ENCODE measurements around the gene CD300H.
"Not testable (repeated sequence)": the region's sequence is repeated elsewhere in the genome, so short reads cannot be mapped to it uniquely, and the experiment has no call there.

CD300H gene

DNA sequence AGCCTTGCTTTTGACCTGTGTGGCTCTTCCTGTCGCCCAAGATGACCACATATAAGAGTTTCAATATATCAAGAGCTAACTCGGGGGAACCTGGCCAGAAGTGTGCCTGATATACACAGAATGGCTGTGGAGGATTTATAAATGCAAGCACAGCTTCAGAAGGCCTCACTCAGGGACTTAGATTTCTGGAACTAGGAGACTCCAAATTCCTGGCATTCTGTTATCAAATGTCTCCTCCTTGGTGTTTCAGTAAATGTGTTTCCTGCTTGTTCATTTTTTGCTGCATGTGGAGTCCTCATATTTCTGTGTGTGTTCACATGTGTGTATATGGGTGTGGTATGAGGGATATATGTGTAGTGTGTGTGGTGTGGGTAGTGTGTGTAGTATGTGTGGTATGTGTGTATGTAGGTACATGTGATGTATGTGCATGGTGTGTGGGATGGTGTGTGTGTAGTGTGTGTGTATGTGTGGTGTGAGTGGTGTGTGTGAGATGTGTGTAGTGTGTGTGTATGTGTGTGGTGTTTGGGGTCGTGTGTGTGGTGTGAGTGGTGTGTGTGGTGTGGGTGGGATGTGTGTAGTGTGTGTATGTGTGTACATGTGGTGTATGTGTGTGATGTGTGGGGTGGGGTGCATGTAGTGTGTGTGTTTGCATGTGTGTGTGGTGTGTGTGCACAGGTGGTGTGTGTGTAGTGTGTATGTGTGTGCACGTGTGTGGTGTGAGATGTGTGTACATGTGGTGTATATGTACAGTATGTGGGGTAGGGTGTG lies 981 bp upstream of the CD300H start:
- H3K4me3 ChIP-seq (ENCODE audit: extremely low read depth, insufficient read depth, low read length, poor library complexity, severe bottlenecking), result no peak overlapping the region
- H3K36me3 ChIP-seq (ENCODE audit: control insufficient read depth, insufficient read depth, low read length), result no peaks in the 10 kb centered on the region
- peaks cover 5% of the 10 kb centered on the region for H3K4me1 ChIP-seq (ENCODE audit: control insufficient read depth, insufficient read depth, low read length, poor library complexity, severe bottlenecking)
- 81 to 90% methylated on average over 2 to 3 of the region's 4 CpGs for WGBS, 2 experiments (ENCODE audit: insufficient coverage in 2 of 2)
- H3K27ac ChIP-seq (ENCODE audit: low read depth, low read length, severe bottlenecking), result no peak overlapping the region
- no peaks in the 10 kb centered on the region for H3K9me3 ChIP-seq (ENCODE audit: control insufficient read depth, low read length)

DNA sequence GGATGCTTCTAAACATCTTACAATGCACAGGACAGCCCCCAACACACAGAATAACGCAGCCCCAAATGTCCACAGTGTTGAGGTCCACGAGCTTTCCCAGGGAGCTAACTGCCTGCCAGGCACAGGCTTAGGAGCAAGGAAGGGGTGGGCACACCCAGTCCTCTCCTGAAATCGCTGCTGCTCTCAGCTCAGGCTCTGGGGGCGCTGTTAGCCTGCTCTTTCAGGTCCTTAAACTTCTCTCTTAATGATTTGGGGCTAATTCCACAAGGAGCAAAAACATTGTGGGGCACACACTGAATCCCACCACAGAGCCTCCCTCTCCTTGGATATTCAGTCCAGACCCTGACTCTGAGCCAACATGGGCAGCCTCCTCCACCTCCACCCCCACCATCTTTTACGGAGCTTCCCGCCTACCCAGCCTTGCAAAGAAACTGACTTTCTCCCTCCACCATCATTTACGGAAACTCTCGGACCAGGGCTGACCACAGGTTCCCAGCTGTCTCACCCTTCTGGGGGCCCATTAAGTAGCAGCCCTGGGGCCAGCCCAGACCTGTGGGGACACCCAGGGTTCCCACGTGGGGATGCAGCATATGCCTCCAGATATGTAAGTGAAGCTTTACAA lies 1.1 kb downstream of the CD300H start:
- Histone ChIP-seq H3K36me3 (ENCODE audit: control insufficient read depth, insufficient read depth, low read length) (no peaks in the 10 kb centered on the region), H3K9me3 (ENCODE audit: control insufficient read depth, low read length) (no peaks in the 10 kb centered on the region), H3K4me3 (ENCODE audit: extremely low read depth, insufficient read depth, low read length, poor library complexity, severe bottlenecking) (no peak overlapping the region), H3K27ac (ENCODE audit: low read depth, low read length, severe bottlenecking) (no peak overlapping the region), H3K4me1 (ENCODE audit: control insufficient read depth, insufficient read depth, low read length, poor library complexity, severe bottlenecking) (peaks cover 5% of the 10 kb centered on the region)
- 41% methylated on average over 7 to 9 of the region's 9 CpGs for WGBS, 2 experiments (ENCODE audit: insufficient coverage in 2 of 2)

DNA sequence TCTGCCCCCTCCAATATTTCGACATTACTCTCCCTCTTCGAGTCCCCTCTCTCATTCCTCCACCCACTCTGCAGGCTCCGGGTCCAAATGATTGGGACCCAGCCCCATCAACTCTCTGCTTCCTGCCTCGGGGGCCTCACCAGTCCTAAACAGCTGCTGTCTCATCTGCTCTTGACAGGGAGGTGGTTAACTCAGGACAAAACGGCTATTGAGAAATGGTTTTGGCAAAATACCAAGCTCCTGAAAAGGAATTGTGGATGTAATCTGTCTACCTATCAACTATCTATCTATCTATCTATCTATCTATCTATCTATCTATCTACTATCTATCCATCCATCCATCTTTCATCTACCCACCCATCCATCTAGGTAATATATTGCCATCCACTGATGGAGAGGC lies 2.2 kb downstream of the CD300H start:
- no peak overlapping the region for H3K4me3 ChIP-seq (ENCODE audit: extremely low read depth, insufficient read depth, low read length, poor library complexity, severe bottlenecking)
- no peaks in the 10 kb centered on the region for H3K9me3 ChIP-seq (ENCODE audit: control insufficient read depth, low read length)
- H3K4me1 ChIP-seq (ENCODE audit: control insufficient read depth, insufficient read depth, low read length, poor library complexity, severe bottlenecking), result peaks cover 5% of the 10 kb centered on the region
- no peak overlapping the region for H3K27ac ChIP-seq (ENCODE audit: low read depth, low read length, severe bottlenecking)
- 83 to 86% methylated on average over 1 to 3 of the region's 5 CpGs for WGBS, 2 experiments (ENCODE audit: insufficient coverage in 2 of 2)
- no peaks in the 10 kb centered on the region for H3K36me3 ChIP-seq (ENCODE audit: control insufficient read depth, insufficient read depth, low read length)

DNA sequence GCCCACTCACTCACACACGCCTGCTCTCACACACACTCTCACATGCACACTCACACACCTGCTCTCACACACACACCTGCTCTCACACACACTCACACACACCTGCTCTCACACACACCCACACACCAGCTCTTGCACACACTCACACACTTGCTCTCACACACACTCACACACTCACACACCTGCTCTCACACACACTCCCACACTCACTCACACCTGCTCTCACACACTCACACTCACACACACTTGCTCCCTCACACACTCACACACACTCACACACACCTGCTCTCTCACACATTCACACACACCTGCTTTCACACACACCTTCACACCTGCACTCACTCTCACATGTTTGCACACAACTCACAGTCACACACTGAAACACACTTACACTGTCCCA lies 4.0 kb downstream of the CD300H start:
- 67 to 100% methylated on average over 1 of the region's 1 CpG for WGBS, 2 experiments (ENCODE audit: insufficient coverage in 2 of 2)
- peaks cover 6% of the 10 kb centered on the region for H3K9me3 ChIP-seq (ENCODE audit: control insufficient read depth, low read length)
- H3K36me3 ChIP-seq (ENCODE audit: control insufficient read depth, insufficient read depth, low read length), result no peaks in the 10 kb centered on the region
- H3K4me3 ChIP-seq (ENCODE audit: extremely low read depth, insufficient read depth, low read length, poor library complexity, severe bottlenecking), result no peak overlapping the region
- no peaks in the 10 kb centered on the region for H3K4me1 ChIP-seq (ENCODE audit: control insufficient read depth, insufficient read depth, low read length, poor library complexity, severe bottlenecking)
- H3K27ac ChIP-seq (ENCODE audit: low read depth, low read length, severe bottlenecking), result no peak overlapping the region

DNA sequence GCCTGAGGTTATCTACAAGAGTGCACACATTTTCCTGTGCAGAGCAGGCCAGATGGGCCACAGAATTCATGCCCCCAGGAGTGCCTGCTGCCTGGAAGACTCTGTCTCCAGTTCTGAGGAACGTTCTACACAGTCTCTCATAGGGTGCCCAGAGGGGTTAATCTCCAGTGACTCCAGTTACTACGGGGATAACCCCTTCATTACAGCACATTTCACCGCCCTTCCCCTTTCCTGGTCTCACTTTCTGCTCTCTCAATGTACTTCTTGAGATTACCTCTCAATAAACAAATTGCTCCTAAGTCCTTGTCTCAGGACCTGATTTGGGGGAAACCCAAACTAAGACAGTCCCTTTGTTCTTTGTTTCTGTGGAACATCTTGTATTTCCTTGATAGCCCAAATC lies 5.7 kb downstream of the CD300H start:
- H3K4me3 ChIP-seq (ENCODE audit: extremely low read depth, insufficient read depth, low read length, poor library complexity, severe bottlenecking), result no peak overlapping the region
- H3K4me1 ChIP-seq (ENCODE audit: control insufficient read depth, insufficient read depth, low read length, poor library complexity, severe bottlenecking), result no peaks in the 10 kb centered on the region
- H3K27ac ChIP-seq (ENCODE audit: low read depth, low read length, severe bottlenecking), result no peak overlapping the region
- H3K9me3 ChIP-seq (ENCODE audit: control insufficient read depth, low read length), result peaks cover 9% of the 10 kb centered on the region
- 76 to 87% methylated on average over 3 of the region's 3 CpGs for WGBS, 2 experiments (ENCODE audit: insufficient coverage in 2 of 2)
- no peaks in the 10 kb centered on the region for H3K36me3 ChIP-seq (ENCODE audit: control insufficient read depth, insufficient read depth, low read length)

DNA sequence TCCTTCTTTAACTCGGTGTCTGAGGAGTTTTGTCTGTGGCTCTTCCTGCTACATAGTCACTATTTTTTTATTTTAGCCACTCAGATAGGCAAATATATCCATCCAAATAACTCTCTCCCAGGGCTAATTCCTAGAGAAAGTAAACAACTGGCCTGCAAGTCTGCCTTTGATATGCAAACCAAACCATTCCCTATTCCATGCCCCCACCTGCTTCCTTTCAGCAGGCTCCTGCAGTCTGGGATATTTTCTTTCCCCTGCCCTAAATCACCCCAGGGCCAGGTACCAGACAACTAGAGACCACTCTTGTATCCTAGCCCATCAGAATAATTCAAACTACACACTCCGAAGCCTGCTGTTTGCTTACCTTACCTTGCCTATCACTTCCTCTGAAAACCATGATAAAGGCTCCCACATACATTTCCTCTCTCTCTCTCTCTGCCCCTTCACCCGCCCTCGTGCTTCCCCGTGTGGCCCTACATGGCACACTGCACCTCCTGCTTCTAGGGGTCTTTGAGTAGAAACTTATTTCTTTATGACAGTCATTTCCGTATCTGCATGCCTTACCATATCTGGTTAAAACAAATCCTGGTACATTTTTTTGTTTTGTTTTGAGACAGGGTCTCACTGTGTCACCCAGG lies 8.3 kb downstream of the CD300H start:
- no peaks in the 10 kb centered on the region for H3K36me3 ChIP-seq (ENCODE audit: control insufficient read depth, insufficient read depth, low read length)
- WGBS, 2 experiments (ENCODE audit: insufficient coverage in 2 of 2), result 76 to 83% methylated on average over 4 to 6 of the region's 6 CpGs
- no peak overlapping the region for H3K4me3 ChIP-seq (ENCODE audit: extremely low read depth, insufficient read depth, low read length, poor library complexity, severe bottlenecking)
- no peak overlapping the region for H3K27ac ChIP-seq (ENCODE audit: low read depth, low read length, severe bottlenecking)
- H3K4me1 ChIP-seq (ENCODE audit: control insufficient read depth, insufficient read depth, low read length, poor library complexity, severe bottlenecking), result no peaks in the 10 kb centered on the region
- peaks cover 9% of the 10 kb centered on the region for H3K9me3 ChIP-seq (ENCODE audit: control insufficient read depth, low read length)

DNA sequence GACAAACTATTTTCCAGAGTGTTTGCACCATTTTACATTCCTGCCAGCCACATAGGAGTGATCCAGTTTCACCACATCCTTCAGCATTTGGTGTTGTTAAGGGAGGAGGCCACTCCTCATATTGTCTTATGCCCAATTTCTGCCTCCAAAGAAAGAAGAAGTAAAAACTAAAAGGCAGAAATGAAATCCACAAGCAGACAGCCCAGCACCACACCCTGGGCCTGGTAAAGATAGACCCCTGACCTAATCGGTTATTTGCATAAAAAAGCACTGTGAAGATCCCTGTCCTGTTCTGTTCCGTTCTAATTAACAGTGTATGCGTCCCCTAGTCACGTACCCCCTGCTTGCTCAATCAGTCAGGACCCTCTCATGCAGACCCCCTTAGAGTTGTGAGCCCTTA lies 8.9 kb downstream of the CD300H start:
- not testable (repeated sequence) for H3K36me3 ChIP-seq (ENCODE audit: control insufficient read depth, insufficient read depth, low read length); H3K4me1 ChIP-seq (ENCODE audit: control insufficient read depth, insufficient read depth, low read length, poor library complexity, severe bottlenecking); H3K27ac ChIP-seq (ENCODE audit: low read depth, low read length, severe bottlenecking); H3K9me3 ChIP-seq (ENCODE audit: control insufficient read depth, low read length); H3K4me3 ChIP-seq (ENCODE audit: extremely low read depth, insufficient read depth, low read length, poor library complexity, severe bottlenecking)
- 70 to 72% methylated on average over 4 of the region's 4 CpGs for WGBS, 2 experiments (ENCODE audit: insufficient coverage in 2 of 2)

DNA sequence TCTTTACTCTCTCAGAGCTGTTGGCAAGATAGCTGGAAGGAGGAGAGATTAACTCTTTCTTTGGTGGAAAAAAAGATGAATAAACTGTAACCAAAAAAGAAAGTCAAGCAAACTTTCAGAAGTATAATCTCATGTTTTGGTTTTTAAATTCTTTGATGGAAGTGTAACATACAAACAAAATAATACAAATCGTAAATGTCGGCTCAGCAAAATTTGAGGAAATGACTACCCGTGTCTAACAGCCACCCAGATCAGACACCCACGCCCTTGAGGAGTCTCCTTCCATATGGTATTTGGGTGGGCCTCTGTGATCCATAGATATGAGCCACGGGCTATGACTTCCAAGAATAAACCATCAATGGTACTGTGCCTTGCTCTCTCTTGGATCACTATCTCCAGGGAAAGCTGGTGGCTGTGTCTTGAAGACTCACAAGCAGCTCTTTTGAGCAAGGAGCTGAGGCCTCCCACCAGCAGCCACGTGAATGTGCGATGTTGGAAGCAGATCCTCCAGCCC lies 11.8 kb downstream of the CD300H start:
- H3K4me1 ChIP-seq (ENCODE audit: control insufficient read depth, insufficient read depth, low read length, poor library complexity, severe bottlenecking), result no peaks in the 10 kb centered on the region
- no peaks in the 10 kb centered on the region for H3K36me3 ChIP-seq (ENCODE audit: control insufficient read depth, insufficient read depth, low read length)
- WGBS, 2 experiments (ENCODE audit: insufficient coverage in 2 of 2), result 88 to 92% methylated on average over 5 of the region's 7 CpGs
- H3K4me3 ChIP-seq (ENCODE audit: extremely low read depth, insufficient read depth, low read length, poor library complexity, severe bottlenecking), result no peak overlapping the region
- H3K9me3 ChIP-seq (ENCODE audit: control insufficient read depth, low read length), result peaks cover 9% of the 10 kb centered on the region
- H3K27ac ChIP-seq (ENCODE audit: low read depth, low read length, severe bottlenecking), result no peak overlapping the region

DNA sequence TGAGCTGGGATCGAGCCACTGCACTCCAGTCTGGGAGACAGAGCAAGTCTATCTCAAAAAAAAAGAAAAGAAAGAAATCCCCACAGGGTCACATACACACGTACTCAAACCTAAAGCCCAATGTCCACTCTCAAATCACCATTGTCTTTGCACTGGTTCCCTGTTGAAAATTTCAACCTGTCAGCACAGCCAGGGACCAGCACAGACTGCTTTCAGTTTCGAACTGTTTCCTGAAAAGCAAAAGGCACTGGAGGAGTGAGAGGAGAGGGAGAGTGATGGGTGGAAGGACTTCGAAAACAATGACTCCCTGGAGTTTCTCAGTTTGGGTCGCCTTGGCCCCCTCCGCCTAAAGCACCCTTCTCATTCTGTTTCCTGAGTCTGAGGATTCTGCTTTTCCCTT lies 12.4 kb downstream of the CD300H start:
- WGBS, 2 experiments (ENCODE audit: insufficient coverage in 2 of 2), result 86 to 91% methylated on average over 4 to 5 of the region's 6 CpGs

DNA sequence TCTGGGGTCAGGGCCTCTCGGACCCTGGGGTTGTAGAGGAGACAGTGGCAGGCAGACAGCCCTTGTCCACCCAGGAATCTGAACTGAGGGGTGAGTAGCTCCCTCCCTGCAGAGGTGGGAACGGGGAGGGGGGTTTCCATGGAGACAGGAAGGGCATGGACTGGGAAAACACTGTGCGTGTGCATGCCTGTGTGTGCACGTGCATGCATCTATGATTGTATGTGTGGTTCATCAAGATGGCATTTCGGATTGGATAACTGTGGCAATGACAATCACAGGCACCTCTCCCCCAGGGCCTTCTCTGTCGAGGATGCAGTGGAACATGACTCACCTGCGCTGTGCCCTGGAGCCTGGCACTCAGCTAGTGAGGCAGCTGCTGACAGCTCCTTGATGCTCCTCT lies 15.3 kb downstream of the CD300H start:
- 67 to 83% methylated on average over 3 to 6 of the region's 7 CpGs for WGBS, 2 experiments (ENCODE audit: insufficient coverage in 2 of 2)
- H3K4me3 ChIP-seq (ENCODE audit: extremely low read depth, insufficient read depth, low read length, poor library complexity, severe bottlenecking), result no peak overlapping the region
- no peak overlapping the region for H3K27ac ChIP-seq (ENCODE audit: low read depth, low read length, severe bottlenecking)
- no peaks in the 10 kb centered on the region for H3K9me3 ChIP-seq (ENCODE audit: control insufficient read depth, low read length)
- H3K36me3 ChIP-seq (ENCODE audit: control insufficient read depth, insufficient read depth, low read length), result no peaks in the 10 kb centered on the region
- no peaks in the 10 kb centered on the region for H3K4me1 ChIP-seq (ENCODE audit: control insufficient read depth, insufficient read depth, low read length, poor library complexity, severe bottlenecking)

More for the DNA sequence above, 12.4 kb downstream of the CD300H start:
- H3K4me1 ChIP-seq (ENCODE audit: control insufficient read depth, insufficient read depth, low read length, poor library complexity, severe bottlenecking), result no peaks in the 10 kb centered on the region
- H3K36me3 ChIP-seq (ENCODE audit: control insufficient read depth, insufficient read depth, low read length), result no peaks in the 10 kb centered on the region
- H3K4me3 ChIP-seq (ENCODE audit: extremely low read depth, insufficient read depth, low read length, poor library complexity, severe bottlenecking), result no peak overlapping the region
- no peak overlapping the region for H3K27ac ChIP-seq (ENCODE audit: low read depth, low read length, severe bottlenecking)
- H3K9me3 ChIP-seq (ENCODE audit: control insufficient read depth, low read length), result peaks cover 9% of the 10 kb centered on the region

DNA sequence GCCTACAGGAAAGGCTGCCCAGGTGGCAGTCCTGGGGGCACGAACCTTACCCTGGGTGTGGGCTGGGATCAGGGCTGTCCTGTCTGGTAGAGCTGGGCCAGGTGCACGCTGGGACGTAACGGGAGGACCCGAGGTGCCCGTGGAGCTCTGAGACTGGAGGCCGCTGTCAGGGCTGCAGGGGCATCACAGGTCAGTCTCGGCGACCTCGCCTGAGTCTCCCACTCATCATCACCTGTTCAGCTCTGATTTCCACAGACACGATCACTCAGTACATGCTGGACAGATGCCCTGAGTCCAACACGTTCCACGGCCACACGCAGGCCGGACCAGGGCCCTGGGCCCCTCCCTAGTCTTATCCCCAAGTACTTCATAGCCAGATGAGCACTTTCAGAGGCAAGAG lies 16.7 kb downstream of the CD300H start:
- no peaks in the 10 kb centered on the region for H3K36me3 ChIP-seq (ENCODE audit: control insufficient read depth, insufficient read depth, low read length)
- H3K27ac ChIP-seq (ENCODE audit: low read depth, low read length, severe bottlenecking), result no peak overlapping the region
- H3K9me3 ChIP-seq (ENCODE audit: control insufficient read depth, low read length), result no peaks in the 10 kb centered on the region
- no peaks in the 10 kb centered on the region for H3K4me1 ChIP-seq (ENCODE audit: control insufficient read depth, insufficient read depth, low read length, poor library complexity, severe bottlenecking)
- H3K4me3 ChIP-seq (ENCODE audit: extremely low read depth, insufficient read depth, low read length, poor library complexity, severe bottlenecking), result no peak overlapping the region
- WGBS, 2 experiments (ENCODE audit: insufficient coverage in 2 of 2), result 94% methylated on average over 15 of the region's 15 CpGs
